Esophagus (tissue), 2 donors: ENCODE measurements around the gene STAC2. TPM values are rescaled to one million over a fixed set of nuclear protein-coding genes. Genes with fewer than 3 reads are reported as not detected.

Experiments
- H3K27ac ChIP-seq, 2 donors: one replicate each; pipeline ENCODE4 v1.5.1; 2013; ENCODE audit warnings: low read depth in 2 of 2, mild to moderate bottlenecking in 2 of 2, inconsistent platforms in 1 of 2, low read length in 1 of 2, moderate library complexity in 1 of 2
- H3K27me3 ChIP-seq, 2 donors: one replicate each; pipeline ENCODE4 v1.6.1; 2013; ENCODE audit warnings: low read length in 2 of 2, control low read depth in 1 of 2, mild to moderate bottlenecking in 1 of 2; ENCODE audit not compliant: insufficient read depth in 2 of 2, control insufficient read depth in 1 of 2
- H3K36me3 ChIP-seq, 2 donors: one replicate each; pipeline ENCODE4 v1.6.1; 2013; ENCODE audit warnings: low read length in 1 of 2; ENCODE audit not compliant: control insufficient read depth in 2 of 2, insufficient read depth in 2 of 2
- H3K4me1 ChIP-seq, 2 donors: one replicate each; pipeline ENCODE4 v1.6.1; 2013; ENCODE audit warnings: low read length in 1 of 2; ENCODE audit not compliant: control insufficient read depth in 2 of 2, insufficient read depth in 2 of 2
- H3K4me3 ChIP-seq, 2 donors: one replicate each; pipeline ENCODE4 v1.5.1; 2013; ENCODE audit warnings: low read length in 2 of 2, mild to moderate bottlenecking in 2 of 2, low read depth in 1 of 2, moderate library complexity in 1 of 2
- H3K9me3 ChIP-seq, 2 donors: one replicate each; pipeline ENCODE4 v1.6.1; 2013; ENCODE audit warnings: mild to moderate bottlenecking in 2 of 2, low read depth in 1 of 2, low read length in 1 of 2, moderate library complexity in 1 of 2; ENCODE audit not compliant: control insufficient read depth in 2 of 2, insufficient read depth in 1 of 2
- WGBS, 2 donors: extraction: QIAGEN DNeasy Blood & Tissue Kit; methylation state at CpG; one replicate each; pipeline ENCODE4 v1.1.7; 2013; 5-methylcytosine and 5-hydroxymethylcytosine counted together
- polyA plus RNA-seq, 2 donors: library from polyadenylated mRNA; stranded (reverse); fragments of 200-250 nt; gene quantifications; one replicate each; pipeline ENCODE4 v1.2.3, GENCODE V29; 2013
- donor health status: healthy with polysubstance abuse.
- donor health status: Bipolar disorder and iron deficiency.

Gene STAC2
- polyA plus RNA-seq, 2 donors: 0.06 to 0.07 TPM

GRCh38 chr17:39200070-39200879 is 25.5 kb downstream of the STAC2 start, which contains the start of gene RPL19:
RPL19 (plus strand) TSS chr17:39200283; CDS start chr17:39200345, 62 bp downstream.
- Histone ChIP-seq H3K9me3 (no peaks in the 10 kb centered on the region), H3K4me3 (peak within 1 kb of the TSS; percentile 95 to 97), H3K27me3 (no peaks in the 10 kb centered on the region), H3K27ac (peak within 1 kb of the TSS; percentile 85 to 93), H3K36me3 (peaks cover 18 to 28% of the 10 kb centered on the region in 2 donors), H3K4me1 (peaks cover 6 to 9% of the 10 kb centered on the region in 2 donors)
- 0% methylated on average over 52 of the region's 52 CpGs for WGBS, 2 donors

GRCh38 chr17:39199820-39200069 is 26.0 kb downstream of the STAC2 start:
- WGBS, 2 donors: 0 to 1% methylated on average over 10 of the region's 10 CpGs
- H3K36me3 ChIP-seq: peaks cover 18 to 23% of the 10 kb centered on the region in 2 donors
- H3K4me3 ChIP-seq: peak overlapping the region; percentile 19 to 97
- H3K27me3 ChIP-seq: no peaks in the 10 kb centered on the region
- H3K27ac ChIP-seq: peak overlapping the region; percentile 85 to 89
- H3K9me3 ChIP-seq: no peaks in the 10 kb centered on the region
- H3K4me1 ChIP-seq: peaks cover 6 to 13% of the 10 kb centered on the region in 2 donors

GRCh38 chr17:39198186-39198566 is 27.6 kb downstream of the STAC2 start:
- WGBS, 2 donors: 66 to 74% methylated on average over 4 of the region's 4 CpGs
- Histone ChIP-seq H3K4me3 (no peak overlapping the region), H3K36me3 (peaks cover 9 to 13% of the 10 kb centered on the region in 2 donors), H3K9me3 (no peaks in the 10 kb centered on the region), H3K27me3 (no peaks in the 10 kb centered on the region), H3K27ac (peak overlapping the region; percentile 50 to 57), H3K4me1 (peaks cover 6 to 14% of the 10 kb centered on the region in 2 donors)

- Histone ChIP-seq H3K9me3 (no peaks in the 10 kb centered on the region), H3K4me3 (peak within 1 kb of the TSS; percentile 56 to 68), H3K27ac (peak within 1 kb of the TSS; percentile 79 to 81), H3K4me1 (peaks cover 6 to 14% of the 10 kb centered on the region in 2 donors), H3K27me3 (no peaks in the 10 kb centered on the region), H3K36me3 (peaks cover 6 to 15% of the 10 kb centered on the region in 2 donors)
- WGBS, 2 donors: 1% methylated on average over 32 to 55 of the region's 55 CpGs
Measured at GRCh38 chr17:39197380-39198185, 28.2 kb downstream of the STAC2 start, which contains the start of gene CACNB1. CACNB1 (minus strand) TSS chr17:39197669; CDS start chr17:39197495, 174 bp downstream.

GRCh38 chr17:39196808-39197291 is 28.9 kb downstream of the STAC2 start:
- peaks cover 6 to 17% of the 10 kb centered on the region in 2 donors for H3K4me1 ChIP-seq
- WGBS, 2 donors: 0 to 1% methylated on average over 13 to 30 of the region's 30 CpGs
- H3K27ac ChIP-seq: peak overlapping the region; percentile 2 to 79
- H3K36me3 ChIP-seq: peaks cover 4 to 14% of the 10 kb centered on the region in 2 donors
- H3K27me3 ChIP-seq: no peaks in the 10 kb centered on the region
- H3K9me3 ChIP-seq: no peaks in the 10 kb centered on the region
- peak overlapping the region; percentile 56 to 68 for H3K4me3 ChIP-seq

GRCh38 chr17:39196241-39196807 is 29.4 kb downstream of the STAC2 start:
- Histone ChIP-seq H3K27me3 (no peaks in the 10 kb centered on the region), H3K9me3 (no peaks in the 10 kb centered on the region), H3K4me1 (peaks cover 6 to 17% of the 10 kb centered on the region in 2 donors), H3K4me3 (peak overlapping the region; percentile 7 to 56), H3K36me3 (peaks cover 4 to 13% of the 10 kb centered on the region in 2 donors), H3K27ac (peak overlapping the region; percentile 2 to 18)
- 27 to 44% methylated on average over 6 to 8 of the region's 8 CpGs for WGBS, 2 donors

GRCh38 chr17:39195568-39196160 is 30.1 kb downstream of the STAC2 start:
- H3K36me3 ChIP-seq: peaks cover 4 to 13% of the 10 kb centered on the region in 2 donors
- H3K4me1 ChIP-seq: peaks cover 4 to 17% of the 10 kb centered on the region in 2 donors
- WGBS, 2 donors: 56 to 58% methylated on average over 8 of the region's 8 CpGs
- H3K9me3 ChIP-seq: no peaks in the 10 kb centered on the region
- H3K27ac ChIP-seq: peak overlapping the region in 1 of 2 donors; percentile 18
- H3K27me3 ChIP-seq: no peaks in the 10 kb centered on the region
- no peak overlapping the region for H3K4me3 ChIP-seq

GRCh38 chr17:39194985-39195524 is 30.7 kb downstream of the STAC2 start:
- peak overlapping the region in 1 of 2 donors; percentile 6 for H3K27ac ChIP-seq
- no peak overlapping the region for H3K4me3 ChIP-seq
- no peaks in the 10 kb centered on the region for H3K9me3 ChIP-seq
- H3K4me1 ChIP-seq: peaks cover 4 to 17% of the 10 kb centered on the region in 2 donors
- H3K36me3 ChIP-seq: peaks cover 4 to 13% of the 10 kb centered on the region in 2 donors
- no peaks in the 10 kb centered on the region for H3K27me3 ChIP-seq
- WGBS, 2 donors: 70 to 73% methylated on average over 10 of the region's 10 CpGs
